H9 (cell line): ENCODE measurements around the gene SACM1L. TPM values are rescaled to one million over a fixed set of nuclear protein-coding genes. Genes with fewer than 3 reads are reported as not detected.

Source experiments
- DNase-seq: peaks from one replicate; pipeline ENCODE4 v3.0.0-alpha.2; 2017
- H2AFZ ChIP-seq: one replicate; pipeline ENCODE4 v1.6.1; 2013; ENCODE audit warnings: mild to moderate bottlenecking, low read length, control low read depth, moderate library complexity
- H2AK5ac ChIP-seq: 2 replicates; pipeline ENCODE4 v1.6.1; 2013; ENCODE audit warnings: low read length, control low read depth, mixed read lengths; ENCODE audit not compliant: insufficient read length
- H2BK120ac ChIP-seq: one replicate; pipeline ENCODE4 v1.6.1; 2013; ENCODE audit warnings: low read depth, mild to moderate bottlenecking, low read length, control low read depth, inconsistent platforms; ENCODE audit not compliant: poor library complexity, severe bottlenecking
- H2BK12ac ChIP-seq: 2 replicates; pipeline ENCODE4 v1.6.1; 2013; ENCODE audit warnings: low read length, control low read depth, mixed read lengths, low read depth; ENCODE audit not compliant: insufficient read length
- H2BK15ac ChIP-seq: 2 replicates; pipeline ENCODE4 v1.6.1; 2013; ENCODE audit warnings: low read depth, low read length, control low read depth
- H2BK20ac ChIP-seq: one replicate; pipeline ENCODE4 v1.6.1; 2013; ENCODE audit warnings: low read depth, mild to moderate bottlenecking, low read length, control low read depth, inconsistent platforms; ENCODE audit not compliant: poor library complexity, severe bottlenecking
- H2BK5ac ChIP-seq: 2 replicates; pipeline ENCODE4 v1.6.1; 2013; ENCODE audit warnings: low read length, control low read depth, mixed read lengths; ENCODE audit not compliant: insufficient read length
- H3K14ac ChIP-seq: 2 replicates; pipeline ENCODE4 v1.6.1; 2013; ENCODE audit warnings: low read length, control low read depth; ENCODE audit not compliant: insufficient read depth
- H3K18ac ChIP-seq: 2 replicates; pipeline ENCODE4 v1.6.1; 2013; ENCODE audit warnings: low read depth, mild to moderate bottlenecking, mixed read lengths, low read length, control low read depth; ENCODE audit not compliant: insufficient read length
- H3K23ac ChIP-seq: 2 replicates; pipeline ENCODE4 v1.6.1; 2013; ENCODE audit warnings: low read length, control low read depth, mixed read lengths, low read depth; ENCODE audit not compliant: insufficient read length
- H3K23me2 ChIP-seq: 2 replicates; pipeline ENCODE4 v1.6.1; 2013; ENCODE audit warnings: low read depth, mild to moderate bottlenecking, mixed read lengths, low read length, control low read depth; ENCODE audit not compliant: insufficient read length, poor library complexity, severe bottlenecking
- H3K27ac ChIP-seq: 2 replicates; pipeline ENCODE4 v1.5.1; 2013; ENCODE audit warnings: low read length, control low read depth, mixed read lengths, low read depth; ENCODE audit not compliant: insufficient read length
- H3K27me3 ChIP-seq: 2 replicates; pipeline ENCODE4 v1.6.1; 2013; ENCODE audit warnings: low read length, control low read depth, inconsistent platforms; ENCODE audit not compliant: insufficient read depth
- H3K4ac ChIP-seq: 2 replicates; pipeline ENCODE4 v1.6.1; 2013; ENCODE audit warnings: low read depth, mild to moderate bottlenecking, control low read depth, inconsistent platforms, low read length, moderate library complexity
- H3K4me1 ChIP-seq: 2 replicates; pipeline ENCODE4 v1.6.1; 2013; ENCODE audit warnings: low read length, control low read depth, inconsistent platforms; ENCODE audit not compliant: insufficient read depth
- H3K4me2 ChIP-seq: 2 replicates; pipeline ENCODE4 v1.6.1; 2013; ENCODE audit warnings: low read length, control low read depth, mixed read lengths; ENCODE audit not compliant: insufficient read length, insufficient read depth
- H3K56ac ChIP-seq: 2 replicates; pipeline ENCODE4 v1.6.1; 2013; ENCODE audit warnings: low read depth, mild to moderate bottlenecking, mixed read lengths, low read length, control low read depth; ENCODE audit not compliant: insufficient read length
- H3K79me1 ChIP-seq: 2 replicates; pipeline ENCODE4 v1.6.1; 2013; ENCODE audit warnings: low read depth, mild to moderate bottlenecking, moderate library complexity, low read length, control low read depth, inconsistent platforms; ENCODE audit not compliant: insufficient read depth, poor library complexity, severe bottlenecking
- H3K79me2 ChIP-seq: 2 replicates; pipeline ENCODE4 v1.6.1; 2013; ENCODE audit warnings: low read length, control low read depth, inconsistent platforms; ENCODE audit not compliant: insufficient read depth
- H3K9ac ChIP-seq: 2 replicates; pipeline ENCODE4 v1.6.1; 2013; ENCODE audit warnings: low read length, control low read depth, mixed read lengths; ENCODE audit not compliant: insufficient read length; ENCODE audit errors: extremely low read depth
- H3K9me3 ChIP-seq: one replicate; pipeline ENCODE4 v1.6.1; 2013; ENCODE audit warnings: low read depth, low read length, inconsistent platforms; ENCODE audit not compliant: control insufficient read depth
- H3T11ph ChIP-seq: one replicate; pipeline ENCODE4 v1.6.1; 2013; ENCODE audit warnings: mild to moderate bottlenecking, low read length, control low read depth, inconsistent platforms
- H4K20me1 ChIP-seq: one replicate; pipeline ENCODE4 v1.6.1; 2013; ENCODE audit not compliant: control insufficient read depth, insufficient read length, insufficient read depth
- H4K5ac ChIP-seq: 2 replicates; pipeline ENCODE4 v1.6.1; 2013; ENCODE audit warnings: low read depth, mild to moderate bottlenecking, mixed read lengths, low read length, control low read depth; ENCODE audit not compliant: insufficient read length
- H4K8ac ChIP-seq: replicated peaks from 2 replicates; pipeline ENCODE4 v1.6.1; 2013; ENCODE audit warnings: low read length, control low read depth, mixed read lengths, low read depth; ENCODE audit not compliant: insufficient read length
- H4K91ac ChIP-seq: 2 replicates; pipeline ENCODE4 v1.6.1; 2013; ENCODE audit warnings: low read depth, mild to moderate bottlenecking, moderate library complexity, mixed read lengths, low read length, control low read depth; ENCODE audit not compliant: insufficient read length
- H3K27ac Mint-ChIP-seq, 3 experiments: 2 replicates in 2 of 3; 3 replicates in 1 of 3; pipeline ENCODE4 v1.8.0; 2020 to 2021; ENCODE audit warnings: mixed read lengths in 3 of 3, mild to moderate bottlenecking in 1 of 3, moderate library complexity in 1 of 3
- H3K27me3 Mint-ChIP-seq: 2 replicates; pipeline ENCODE4 v1.8.0; 2021; ENCODE audit warnings: low read depth, mild to moderate bottlenecking, moderate library complexity, mixed read lengths
- H3K36me3 Mint-ChIP-seq, 3 experiments: 2 replicates in 2 of 3; 3 replicates in 1 of 3; pipeline ENCODE4 v1.8.0; 2020 to 2021; ENCODE audit warnings: low read depth in 3 of 3, mixed read lengths in 3 of 3; ENCODE audit not compliant: insufficient read depth in 1 of 3
- H3K4me1 Mint-ChIP-seq, 2 experiments: 2 replicates each; pipeline ENCODE4 v1.8.0; 2020; ENCODE audit warnings: mixed read lengths in 2 of 2
- H3K4me3 Mint-ChIP-seq, 2 experiments: 2 replicates in 1 of 2; 3 replicates in 1 of 2; pipeline ENCODE4 v1.8.0; 2020 to 2021; ENCODE audit warnings: mild to moderate bottlenecking in 2 of 2, mixed read lengths in 2 of 2, moderate library complexity in 1 of 2
- H3K9me3 Mint-ChIP-seq, 2 experiments: 2 replicates in 1 of 2; 3 replicates in 1 of 2; pipeline ENCODE4 v1.8.0; 2020; ENCODE audit warnings: mild to moderate bottlenecking in 2 of 2, mixed read lengths in 2 of 2, moderate library complexity in 1 of 2
- WGBS: extraction: QIAGEN DNeasy Blood & Tissue Kit; methylation state at CpG from one replicate; pipeline ENCODE4 v1.1.7; 2013; ENCODE audit warnings: missing lambda C conversion rate, low lambda C conversion rate, mixed read lengths; ENCODE audit not compliant: insufficient read length; ENCODE audit errors: extremely low coverage; 5-methylcytosine and 5-hydroxymethylcytosine counted together
- total RNA-seq: library from RNA; stranded (reverse); gene quantifications from 2 replicates; pipeline ENCODE4 v1.2.1, GENCODE V29; 2021
- TF ChIP-seq, protein P1 (sequence below): fragments of 200-600 bp; sonication (generic); conservative IDR thresholded peaks from 3 replicates; pipeline ENCODE4 v1.8.0; 2021; ENCODE audit warnings: antibody characterized with exemption, mild to moderate bottlenecking

SACM1L gene
- total RNA-seq, 1 experiment from 2014 or later = 52.8 TPM

GRCh38 chr3:45753095-45753494 is 63.9 kb downstream of the SACM1L start:
- Histone ChIP-seq H3K79me2 (no peaks in the 10 kb centered on the region), H2BK120ac (no peak overlapping the region), H3K79me1 (no peaks in the 10 kb centered on the region), H4K5ac (no peak overlapping the region), H3K4ac (no peak overlapping the region), H3K18ac (no peak overlapping the region), H3K9ac (no peak overlapping the region), H2AK5ac (no peak overlapping the region), H3K4me1 (no peaks in the 10 kb centered on the region), H4K20me1 (no peaks in the 10 kb centered on the region), H3T11ph (no peak overlapping the region), H2BK12ac (no peak overlapping the region), H3K4me2 (no peak overlapping the region), H3K23ac (no peak overlapping the region), H4K8ac (no peak overlapping the region), H2BK5ac (no peak overlapping the region), H3K27ac (no peak overlapping the region), H4K91ac (no peak overlapping the region), H3K23me2 (no peaks in the 10 kb centered on the region), H3K9me3 (no peaks in the 10 kb centered on the region), H2BK20ac (no peak overlapping the region), H2BK15ac (no peak overlapping the region), H3K14ac (no peak overlapping the region), H3K27me3 (no peaks in the 10 kb centered on the region; the same call in 1 of the 2 replicates), H3K56ac (no peak overlapping the region), H2AFZ (no peak overlapping the region)
- Mint-ChIP-seq H3K27ac (no peak overlapping the region), H3K4me3 (no peak overlapping the region), H3K4me1 (peaks cover 23 to 26% of the 10 kb centered on the region in 2 experiments), H3K27me3 (no peaks in the 10 kb centered on the region; the same call in 1 of the 2 replicates), H3K36me3 (peaks cover 0 to 20% (median 8%) of the 10 kb centered on the region in 3 experiments; a peak in 4 of 7 replicates), H3K9me3 (no peaks in the 10 kb centered on the region)
- no CpG with 5 or more reads among the region's 3 CpGs for WGBS
- TF ChIP-seq, protein P1, sequence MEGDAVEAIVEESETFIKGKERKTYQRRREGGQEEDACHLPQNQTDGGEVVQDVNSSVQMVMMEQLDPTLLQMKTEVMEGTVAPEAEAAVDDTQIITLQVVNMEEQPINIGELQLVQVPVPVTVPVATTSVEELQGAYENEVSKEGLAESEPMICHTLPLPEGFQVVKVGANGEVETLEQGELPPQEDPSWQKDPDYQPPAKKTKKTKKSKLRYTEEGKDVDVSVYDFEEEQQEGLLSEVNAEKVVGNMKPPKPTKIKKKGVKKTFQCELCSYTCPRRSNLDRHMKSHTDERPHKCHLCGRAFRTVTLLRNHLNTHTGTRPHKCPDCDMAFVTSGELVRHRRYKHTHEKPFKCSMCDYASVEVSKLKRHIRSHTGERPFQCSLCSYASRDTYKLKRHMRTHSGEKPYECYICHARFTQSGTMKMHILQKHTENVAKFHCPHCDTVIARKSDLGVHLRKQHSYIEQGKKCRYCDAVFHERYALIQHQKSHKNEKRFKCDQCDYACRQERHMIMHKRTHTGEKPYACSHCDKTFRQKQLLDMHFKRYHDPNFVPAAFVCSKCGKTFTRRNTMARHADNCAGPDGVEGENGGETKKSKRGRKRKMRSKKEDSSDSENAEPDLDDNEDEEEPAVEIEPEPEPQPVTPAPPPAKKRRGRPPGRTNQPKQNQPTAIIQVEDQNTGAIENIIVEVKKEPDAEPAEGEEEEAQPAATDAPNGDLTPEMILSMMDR = no peak
- no peak for DNase-seq
